ENCODE measurements around the gene ADAMTSL1.
"Not testable (repeated sequence)": the region's sequence is repeated elsewhere in the genome, so short reads cannot be mapped to it uniquely, and the experiment has no call there.

Gene ADAMTSL1

DNA sequence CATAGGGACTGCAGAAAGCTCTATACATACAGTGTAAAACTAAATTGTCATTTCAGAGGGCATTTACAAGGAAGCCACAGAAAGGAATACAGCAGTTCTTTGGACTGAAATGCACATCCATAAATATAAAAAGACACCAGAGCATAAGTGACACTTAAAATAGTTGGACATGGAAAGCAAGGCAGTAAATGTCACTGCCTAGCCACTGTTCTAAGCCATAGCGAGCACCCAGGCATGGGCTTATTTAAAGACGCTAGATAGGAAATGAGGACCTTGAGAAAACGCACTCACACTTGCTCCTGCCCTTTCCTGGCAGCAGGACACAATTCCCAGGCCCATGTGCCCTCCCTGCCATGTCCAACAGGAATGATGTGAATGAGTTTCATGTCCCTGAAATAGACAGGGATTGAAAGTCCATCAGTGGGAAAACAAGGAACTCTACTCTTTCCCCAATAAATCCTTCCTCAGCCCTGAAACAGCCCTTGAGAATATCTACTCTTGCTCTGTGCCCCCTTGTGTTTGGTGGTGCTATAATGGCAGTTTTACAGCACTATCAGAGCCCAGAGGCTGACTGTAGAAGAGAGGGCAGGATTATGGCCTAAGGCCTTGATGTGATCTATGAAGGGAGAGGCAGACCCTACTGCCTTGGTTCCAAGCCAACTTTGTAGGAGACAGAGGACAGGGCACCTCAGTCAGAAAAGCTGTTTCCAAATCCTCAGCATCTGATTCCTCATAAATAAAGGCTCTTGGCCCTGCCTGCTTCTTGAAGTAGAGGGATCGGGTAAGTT lies 376.1 kb downstream of the ADAMTSL1 start:
- no peak for DNase-seq (ENCODE audit: low read depth in 2 of 3, low spot score in 1 of 3)

GRCh38 chr9:18851069-18851795 lies 377.3 kb downstream of the ADAMTSL1 start:
- no peak for DNase-seq (ENCODE audit: low read depth in 2 of 3, low spot score in 1 of 3)

- DNase-seq (ENCODE audit: low read depth in 2 of 3, low spot score in 1 of 3) = no peak
Observed at GRCh38 chr9:18855656-18856055, 381.7 kb downstream of the ADAMTSL1 start.

- DNase-seq (ENCODE audit: low read depth in 2 of 3, low spot score in 1 of 3) = no peak
Observed at GRCh38 chr9:18857334-18857733, 383.4 kb downstream of the ADAMTSL1 start.

DNA sequence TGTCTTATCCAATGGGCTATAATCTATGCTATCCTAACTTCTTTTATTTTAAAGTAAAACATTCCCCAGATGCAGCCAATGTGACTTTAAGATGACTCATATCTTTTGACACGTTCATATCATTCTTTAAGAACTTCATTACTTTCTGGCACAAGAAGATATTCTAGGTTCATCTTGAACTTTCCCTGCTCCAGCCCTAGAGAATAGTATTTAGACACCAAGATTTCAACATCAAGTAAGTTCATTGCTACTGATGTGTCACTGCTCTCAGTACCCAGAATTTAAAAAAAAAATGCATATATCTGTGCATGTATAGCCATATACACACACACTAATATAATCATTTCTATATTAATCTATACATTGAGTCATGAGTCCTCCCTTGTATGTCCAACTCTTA lies 383.8 kb downstream of the ADAMTSL1 start:
- DNase-seq (ENCODE audit: low read depth in 2 of 3, low spot score in 1 of 3) = no peak

GRCh38 chr9:18861609-18862544 lies 387.9 kb downstream of the ADAMTSL1 start:
- no peak for DNase-seq (ENCODE audit: low read depth in 2 of 3, low spot score in 1 of 3)

DNA sequence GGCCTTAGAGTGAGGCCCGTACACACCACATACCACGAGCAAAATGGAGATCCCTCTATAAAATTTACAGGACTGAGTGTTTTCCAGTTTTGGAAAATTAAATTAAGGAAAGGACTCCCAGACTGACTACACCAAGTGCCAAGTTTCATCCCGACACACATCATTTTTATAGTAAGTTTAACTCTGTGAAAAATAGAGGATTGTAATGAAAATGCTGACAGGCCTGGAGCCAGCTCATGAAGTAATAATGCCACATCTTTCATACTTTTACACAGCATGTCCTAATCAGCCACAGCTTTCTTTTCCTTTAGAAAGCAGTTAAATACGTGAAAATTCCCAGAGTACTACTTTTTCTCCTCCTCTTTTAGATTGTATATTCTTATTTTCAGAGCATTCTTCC lies 389.8 kb downstream of the ADAMTSL1 start:
- DNase-seq (ENCODE audit: low read depth in 2 of 3, low spot score in 1 of 3) = no peak

DNA sequence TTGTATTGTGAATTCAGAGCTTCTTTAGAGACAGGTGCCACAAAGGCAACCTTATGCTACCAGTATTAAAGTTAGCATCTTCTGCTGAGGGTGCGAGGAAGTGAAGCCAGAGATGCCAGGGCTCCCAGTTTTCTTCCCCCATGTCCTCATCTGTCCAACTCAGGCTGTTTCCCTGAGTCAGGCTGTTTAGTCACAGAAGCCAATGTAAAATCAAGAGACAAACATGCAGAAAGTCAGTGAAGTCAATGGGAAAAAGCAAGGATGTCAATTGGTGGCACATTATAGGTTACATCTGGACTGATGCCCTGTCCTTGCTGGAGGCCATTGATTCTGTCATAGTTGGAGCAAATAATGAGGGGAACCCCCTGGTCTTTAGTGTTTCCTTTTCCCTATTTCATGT lies 390.6 kb downstream of the ADAMTSL1 start:
- DNase-seq (ENCODE audit: low read depth in 2 of 3, low spot score in 1 of 3) = no peak

GRCh38 chr9:18865542-18865941 lies 391.6 kb downstream of the ADAMTSL1 start:
- no peak for DNase-seq (ENCODE audit: low read depth in 2 of 3, low spot score in 1 of 3)

- DNase-seq (ENCODE audit: low read depth in 2 of 3, low spot score in 1 of 3) = no peak
Observed at GRCh38 chr9:18866121-18866831, 392.3 kb downstream of the ADAMTSL1 start.

GRCh38 chr9:18869725-18870124 lies 395.8 kb downstream of the ADAMTSL1 start:
- DNase-seq (ENCODE audit: low read depth in 2 of 3, low spot score in 1 of 3) = no peak

- DNase-seq (ENCODE audit: low read depth in 2 of 3, low spot score in 1 of 3) = no peak
Observed at GRCh38 chr9:18874069-18874468, 400.1 kb downstream of the ADAMTSL1 start.

- DNase-seq (ENCODE audit: low read depth in 2 of 3, low spot score in 1 of 3) = not testable (repeated sequence)
Observed at GRCh38 chr9:18874990-18875389, 401.0 kb downstream of the ADAMTSL1 start.

GRCh38 chr9:18877984-18878383 lies 404.0 kb downstream of the ADAMTSL1 start:
- no peak for DNase-seq (ENCODE audit: low read depth in 2 of 3, low spot score in 1 of 3)

- no peak for DNase-seq (ENCODE audit: low read depth in 2 of 3, low spot score in 1 of 3)
Observed at GRCh38 chr9:18881758-18882157, 407.8 kb downstream of the ADAMTSL1 start.

- no peak for DNase-seq (ENCODE audit: low read depth in 2 of 3, low spot score in 1 of 3)
Observed at GRCh38 chr9:18887546-18887945, 413.6 kb downstream of the ADAMTSL1 start.

DNA sequence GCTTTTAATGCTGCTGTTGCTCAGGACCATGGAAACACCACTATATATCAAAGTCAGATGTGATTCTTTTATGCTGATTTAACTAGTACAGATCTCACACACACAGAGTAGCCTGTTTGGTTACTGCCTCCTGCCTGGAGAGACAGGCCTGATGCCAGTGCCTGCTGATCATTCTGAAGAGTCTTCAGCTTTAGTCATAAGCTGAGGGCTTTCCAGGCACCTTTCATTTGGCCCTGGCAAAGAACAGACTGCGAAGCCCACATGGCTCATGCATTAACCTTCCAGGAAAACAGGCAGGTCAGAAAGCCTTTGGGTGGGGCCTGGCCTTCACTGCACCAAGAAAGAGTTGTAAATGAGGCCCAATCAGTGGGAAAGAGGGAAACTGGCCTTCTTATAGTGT lies 414.3 kb downstream of the ADAMTSL1 start:
- DNase-seq (ENCODE audit: low read depth in 2 of 3, low spot score in 1 of 3) = no peak

GRCh38 chr9:18889550-18889949 lies 415.6 kb downstream of the ADAMTSL1 start:
- DNase-seq (ENCODE audit: low read depth in 2 of 3, low spot score in 1 of 3) = no peak

GRCh38 chr9:18890372-18890771 lies 416.4 kb downstream of the ADAMTSL1 start:
- DNase-seq (ENCODE audit: low read depth in 2 of 3, low spot score in 1 of 3) = no peak

DNA sequence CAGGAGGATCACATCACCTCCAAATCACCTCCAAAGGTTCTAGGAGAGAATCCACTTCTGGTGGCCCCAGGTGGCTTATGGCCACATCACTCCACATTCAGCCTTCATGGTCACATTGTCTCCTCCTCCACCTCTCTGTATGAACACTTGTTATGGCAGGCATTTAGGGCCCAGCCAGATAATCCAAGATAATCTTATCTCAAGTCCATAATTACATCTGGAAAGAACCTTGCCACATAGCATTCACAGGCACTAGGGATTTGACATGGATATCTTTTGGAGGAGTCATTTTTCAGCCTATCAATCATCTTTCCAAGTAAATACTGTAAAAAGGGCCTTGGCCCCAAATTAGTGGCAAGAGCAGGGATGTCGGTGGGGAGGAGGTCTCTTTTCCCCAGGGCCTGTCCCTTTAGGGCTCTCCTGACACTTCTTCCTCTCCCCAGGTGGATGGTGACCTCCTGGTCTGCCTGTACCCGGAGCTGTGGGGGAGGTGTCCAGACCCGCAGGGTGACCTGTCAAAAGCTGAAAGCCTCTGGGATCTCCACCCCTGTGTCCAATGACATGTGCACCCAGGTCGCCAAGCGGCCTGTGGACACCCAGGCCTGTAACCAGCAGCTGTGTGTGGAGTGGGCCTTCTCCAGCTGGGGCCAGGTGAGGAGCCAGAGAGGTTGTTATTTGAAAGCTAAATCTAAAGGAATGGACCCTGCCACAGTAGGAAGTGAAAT lies 418.2 kb downstream of the ADAMTSL1 start:
- DNase-seq (ENCODE audit: low read depth in 2 of 3, low spot score in 1 of 3) = no peak

Measured in stimulated activated CD4-positive, alpha-beta T cell treated with anti-CD3 and anti-CD28 coated beads, Interleukin-12 subunit alpha, Interleukin-12 subunit beta, amount 100 ng/mL, for 48 hours (primary cell).